GM19023 (cell line): Measurements from ENCODE around the gene PBXIP1.
"Not testable (repeated sequence)": the region's sequence is repeated elsewhere in the genome, so short reads cannot be mapped to it uniquely, and the experiment has no call there.

ENCODE experiments used
- ATAC-seq: cut with Tn5 transposase; IDR thresholded peaks from one replicate; pipeline ENCODE4 v1.9.1; 2021; ENCODE audit warnings: mild to moderate bottlenecking, moderate library complexity; ENCODE audit not compliant: unreplicated experiment

The PBXIP1 gene

GRCh38 chr1:154995301-154995983 lies 39.5 kb upstream of the PBXIP1 start:
- ATAC-seq = not testable (repeated sequence)

- no peak for ATAC-seq
Measured at GRCh38 chr1:154994591-154994990, 38.7 kb upstream of the PBXIP1 start.

- ATAC-seq = no peak
Measured at GRCh38 chr1:154994269-154994587, 38.3 kb upstream of the PBXIP1 start.

- no peak for ATAC-seq
Measured at GRCh38 chr1:154993572-154994268, 37.8 kb upstream of the PBXIP1 start, which contains the start of gene LENEP. TSS of gene LENEP (plus strand) at chr1:154993586. CDS start at chr1:154993608, 22 bp downstream.

- ATAC-seq = no peak
Measured at GRCh38 chr1:154992721-154993571, 37.0 kb upstream of the PBXIP1 start.

- no peak for ATAC-seq
Measured at GRCh38 chr1:154990276-154990675, 34.4 kb upstream of the PBXIP1 start.

- no peak for ATAC-seq
Measured at GRCh38 chr1:154989195-154989860, 33.4 kb upstream of the PBXIP1 start.

GRCh38 chr1:154988058-154988954 lies 32.4 kb upstream of the PBXIP1 start:
- ATAC-seq = no peak

GRCh38 chr1:154987326-154987725 lies 31.4 kb upstream of the PBXIP1 start:
- no peak for ATAC-seq

- ATAC-seq = not testable (repeated sequence)
Measured at GRCh38 chr1:154986736-154987135, 30.8 kb upstream of the PBXIP1 start.

GRCh38 chr1:154983776-154984466 lies 28.0 kb upstream of the PBXIP1 start:
- ATAC-seq = no peak

- peak; percentile 99 for ATAC-seq
Measured at GRCh38 chr1:154982897-154983648, 27.2 kb upstream of the PBXIP1 start, which contains the start of gene FLAD1. TSS of gene FLAD1 (plus strand) at chr1:154983344. CDS start at chr1:154983695, 351 bp downstream.

- no peak for ATAC-seq
Measured at GRCh38 chr1:154982341-154982740, 26.4 kb upstream of the PBXIP1 start.

- ATAC-seq = no peak
Measured at GRCh38 chr1:154978360-154978759, 22.5 kb upstream of the PBXIP1 start.

- not testable (repeated sequence) for ATAC-seq
Measured at GRCh38 chr1:154977762-154978161, 21.9 kb upstream of the PBXIP1 start.

- no peak for ATAC-seq
Measured at GRCh38 chr1:154975409-154976059, 19.6 kb upstream of the PBXIP1 start.

- peak; percentile 38 for ATAC-seq
Measured at GRCh38 chr1:154974808-154975408, 19.0 kb upstream of the PBXIP1 start.
